GM12878 (cell line): ENCODE results near the gene NOP53. TPM values are rescaled to one million over a fixed set of nuclear protein-coding genes. Genes with fewer than 3 reads are reported as not detected.

Experiments
- ATAC-seq: fragments of 200-7000 bp; cut with Tn5 transposase; 3 replicates; pipeline ENCODE4 v1.9.1; 2020; ENCODE audit warnings: mild to moderate bottlenecking, moderate library complexity
- BruUV-seq: library from RNA; stranded (reverse); fragments of 400-500 nt; replicated peaks from 2 replicates; lab custom pipeline; 2021; lab: Mats Ljungman, UMichigan
- CTCF ChIA-PET: fragments of 300-600 bp; sonication (Branson Sonifier 250); formaldehyde crosslinking; extraction: SDS; loops from one replicate; lab custom pipeline; 2021; ENCODE audit warnings: inconsistent platforms; lab: Yijun Ruan, JAX
- POLR2A ChIA-PET: fragments of 350-600 bp; formaldehyde crosslinking; extraction: SDS; loops from one replicate; lab custom pipeline; 2021; ENCODE audit warnings: inconsistent platforms; lab: Charles Lee
- RAD21 ChIA-PET: fragments of 300-600 bp; sonication (Branson Sonifier 250); formaldehyde crosslinking; loops from one replicate; lab custom pipeline; 2023; ENCODE audit warnings: antibody characterized with exemption; ENCODE audit not compliant: unreplicated experiment; lab: Charles Lee
- SMC1A ChIA-PET: fragments of 300-600 bp; sonication (Branson Sonifier 250); formaldehyde crosslinking; loops from one replicate; lab custom pipeline; 2023; ENCODE audit not compliant: unreplicated experiment, uncharacterized antibody; lab: Charles Lee
- DNase-seq: peaks from one replicate; pipeline ENCODE4 v3.0.0-alpha.2; 2011; ENCODE audit warnings: low read depth, low spot score
- FAIRE-seq: peaks from 3 replicates; lab custom pipeline; 2011; peaks lifted over from hg19 to GRCh38; lab: Jason Lieb, UNC
- H2AFZ ChIP-seq: 2 replicates; pipeline ENCODE4 v1.6.0; 2011; ENCODE audit warnings: low read depth, low read length, control low read depth; ENCODE audit not compliant: control insufficient read depth
- H3K27ac ChIP-seq: 2 replicates; pipeline ENCODE4 v1.5.1; 2011; ENCODE audit warnings: control low read depth; ENCODE audit not compliant: control insufficient read depth, insufficient read depth
- H3K27me3 ChIP-seq, 2 experiments: replicated peaks in 1 of 2; 2 replicates each; pipeline versions ENCODE4 v1.6.0 to v1.6.1; 2011; ENCODE audit warnings: low read length in 1 of 2; ENCODE audit not compliant: control insufficient read depth in 2 of 2, insufficient read depth in 2 of 2
- H3K36me3 ChIP-seq, 2 experiments: 2 replicates each; pipeline ENCODE4 v1.5.1; 2011; ENCODE audit warnings: low read length in 1 of 2; ENCODE audit not compliant: control insufficient read depth in 2 of 2, insufficient read depth in 2 of 2
- H3K4me1 ChIP-seq: 2 replicates; pipeline ENCODE4 v1.6.1; 2011; ENCODE audit warnings: mild to moderate bottlenecking, low read length, moderate library complexity, mixed read lengths; ENCODE audit not compliant: control insufficient read depth, insufficient read depth
- H3K4me2 ChIP-seq: 2 replicates; pipeline ENCODE4 v1.6.0; 2011; ENCODE audit warnings: control low read depth; ENCODE audit not compliant: control insufficient read depth, insufficient read depth
- H3K4me3 ChIP-seq: fragments of 200-600 bp; sonication (generic); 2 replicates; pipeline ENCODE4 v1.5.1; 2016
- H3K79me2 ChIP-seq: 2 replicates; pipeline ENCODE4 v1.6.0; 2011; ENCODE audit warnings: low read length; ENCODE audit not compliant: control insufficient read depth, insufficient read depth
- H3K9ac ChIP-seq: 2 replicates; pipeline ENCODE4 v1.8.0; 2011; ENCODE audit warnings: low read length, control low read depth, mixed read lengths; ENCODE audit not compliant: control insufficient read depth, insufficient read depth
- H3K9me3 ChIP-seq: replicated peaks from 3 replicates; pipeline ENCODE4 v1.5.1; 2011; ENCODE audit warnings: mild to moderate bottlenecking, low read length; ENCODE audit not compliant: control insufficient read depth, insufficient read depth
- H4K20me1 ChIP-seq: 2 replicates; pipeline ENCODE4 v1.6.0; 2011; ENCODE audit not compliant: control insufficient read depth, insufficient read depth
- BCL11A ChIP-seq: IDR thresholded peaks from 2 replicates; pipeline ENCODE4 v1.6.1; 2011; ENCODE audit warnings: low read depth, low read length
- BRCA1 ChIP-seq: IDR thresholded peaks from 2 replicates; pipeline ENCODE4 v1.6.1; 2011; ENCODE audit warnings: low read depth, low read length, improper control_type of control experiment
- CREB1 ChIP-seq: IDR thresholded peaks from 2 replicates; pipeline ENCODE4 v1.6.1; 2012; ENCODE audit warnings: low read depth, mild to moderate bottlenecking, inconsistent platforms
- E2F4 ChIP-seq: IDR thresholded peaks from 2 replicates; pipeline ENCODE4 v1.6.1; 2012; ENCODE audit warnings: low read depth, low read length, improper control_type of control experiment
- JUNB ChIP-seq: IDR thresholded peaks from 2 replicates; pipeline ENCODE4 v1.6.1; 2016; ENCODE audit warnings: antibody characterized with exemption, mild to moderate bottlenecking
- KLF5 ChIP-seq: fragments of 450-650 bp; IDR thresholded peaks from 2 replicates; pipeline ENCODE4 v1.6.1; 2014; ENCODE audit warnings: mild to moderate bottlenecking; ENCODE audit not compliant: partially characterized antibody
- NRF1 ChIP-seq: conservative IDR thresholded peaks from 2 replicates; pipeline ENCODE4 v1.6.1; 2011; ENCODE audit warnings: mild to moderate bottlenecking, low read depth, low read length, improper control_type of control experiment
- PAX8 ChIP-seq: fragments of 450-650 bp; IDR thresholded peaks from 2 replicates; pipeline ENCODE4 v1.6.1; 2017; ENCODE audit warnings: mild to moderate bottlenecking, moderate library complexity
- PKNOX1 ChIP-seq: fragments of 450-650 bp; IDR thresholded peaks from 2 replicates; pipeline ENCODE4 v1.6.1; 2016; ENCODE audit warnings: mild to moderate bottlenecking
- RAD21 ChIP-seq: IDR thresholded peaks from 2 replicates; pipeline ENCODE4 v1.6.1; 2011; ENCODE audit warnings: mild to moderate bottlenecking, low read depth, low read length, moderate library complexity; ENCODE audit not compliant: insufficient read depth
- REST ChIP-seq: IDR thresholded peaks from 2 replicates; pipeline ENCODE4 v1.6.1; 2012; ENCODE audit warnings: mild to moderate bottlenecking, low read depth, low read length
- SMAD5 ChIP-seq: IDR thresholded peaks from 2 replicates; pipeline ENCODE4 v1.6.1; 2016; ENCODE audit warnings: antibody characterized with exemption, low read depth
- SREBF1 ChIP-seq: IDR thresholded peaks from 2 replicates; pipeline ENCODE4 v1.6.1; 2012; ENCODE audit warnings: mild to moderate bottlenecking, low read length
- USF2 ChIP-seq: IDR thresholded peaks from 2 replicates; pipeline ENCODE4 v1.6.1; 2011; ENCODE audit warnings: low read depth, low read length, improper control_type of control experiment, borderline replicate concordance
- ZBED1 ChIP-seq: IDR thresholded peaks from 2 replicates; pipeline ENCODE4 v1.6.1; 2016; ENCODE audit warnings: borderline replicate concordance
- ZNF384 ChIP-seq: IDR thresholded peaks from 2 replicates; pipeline ENCODE4 v1.6.1; 2012; ENCODE audit warnings: low read depth, mild to moderate bottlenecking, low read length, improper control_type of control experiment, borderline replicate concordance
- ZNF622 ChIP-seq: fragments of 450-650 bp; IDR thresholded peaks from 2 replicates; pipeline ENCODE4 v1.6.1; 2017; ENCODE audit warnings: mild to moderate bottlenecking, inconsistent platforms
- ZSCAN29 ChIP-seq: fragments of 450-650 bp; IDR thresholded peaks from 2 replicates; pipeline ENCODE4 v1.6.1; 2017; ENCODE audit warnings: mild to moderate bottlenecking, moderate library complexity
- WGBS: methylation state at CpG from one replicate; pipeline ENCODE4 v1.1.6; 2016; ENCODE audit warnings: low lambda C conversion rate; ENCODE audit not compliant: insufficient replicate concordance, insufficient coverage; ENCODE audit errors: missing lambda C conversion rate; 5-methylcytosine and 5-hydroxymethylcytosine counted together
- in situ Hi-C: fragments of 300-500 bp; cut with MboI; formaldehyde crosslinking; loops from 9 replicates; pipeline ENCODE4 v1.14.3; 2018; ENCODE audit warnings: mixed read lengths
- intact Hi-C: fragments of 100-400 bp; cut with micrococcal nuclease; formaldehyde crosslinking; loops from one replicate; pipeline ENCODE4 v1.14.2; 2022; ENCODE audit not compliant: unreplicated experiment
- polyA plus RNA-seq, 11 experiments: library from polyadenylated mRNA; depleted of rRNA in 4 of 11; unstranded in 6 of 11; stranded (reverse) in 5 of 11; fragments of >200 nt; fragmentation: Nextera tagmentation in 4 of 11; fragmentation: Illumina TruSeq in 1 of 11; extraction: Ambion mirVana in 4 of 11; extraction: Trizol in 1 of 11; gene quantifications; 1 replicate in 1 of 11; 2 replicates in 10 of 11; pipeline versions ENCODE4 v1.2.1 to v1.2.3, GENCODE V29; 2011 to 2016; ENCODE audit warnings: inconsistent platforms in 2 of 11, missing spikeins in 2 of 11, low read depth in 1 of 11
- total RNA-seq, 4 experiments: library from RNA; depleted of rRNA in 3 of 4; stranded (reverse); fragments of >200 nt in 3 of 4; fragmentation: Illumina TruSeq in 1 of 4; extraction: Trizol in 1 of 4; gene quantifications; 2 replicates each; pipeline versions ENCODE4 v1.2.1 to v1.2.3, GENCODE V29; 2013 to 2021

Gene NOP53
- total and polyA plus RNA-seq, 10 of the 15 experiments (the other 5 are each of a cell fraction or from before 2014, with no cell fraction given): 6.0 to 386 (median 167) TPM

- in situ Hi-C loops: no loop called here
- H3K9ac ChIP-seq: peak within 1 kb of the TSS; percentile 73
- BruUV-seq: no TSS peak
- no peaks in the 10 kb centered on the region; a peak in 1 of 4 replicates for H3K36me3 ChIP-seq
- H3K4me3 ChIP-seq: peak within 1 kb of the TSS; percentile 94
- no peaks in the 10 kb centered on the region for H4K20me1 ChIP-seq
- POLR2A ChIA-PET: interaction anchor here (0.6 kb wide), 1 partner anchor 1628 kb away, joined by 5 read pairs; no protein-coding TSS in a partner anchor
- H3K9me3 ChIP-seq: no peaks in the 10 kb centered on the region
- CTCF ChIA-PET: no interaction called here
- peak within 1 kb of the TSS; percentile 97 for H2AFZ ChIP-seq
- FAIRE-seq (peak; percentile 89), ATAC-seq (peak; percentile 99), DNase-seq (peak; percentile 31)
- SMC1A ChIA-PET: no interaction called here
- H3K4me2 ChIP-seq: peak within 1 kb of the TSS; percentile 93
- peak within 1 kb of the TSS; percentile 90 for H3K27ac ChIP-seq
- H3K79me2 ChIP-seq: peaks cover 18% of the 10 kb centered on the region
- peaks cover 6% of the 10 kb centered on the region for H3K4me1 ChIP-seq
- no peaks in the 10 kb centered on the region for H3K27me3 ChIP-seq
- intact Hi-C loops: no loop called here
- RAD21 ChIA-PET: no interaction called here
- 2% methylated on average over 53 of the region's 65 CpGs for WGBS
- peak; percentile 99 for TF ChIP-seq KLF5
- TF ChIP-seq ZSCAN29: no peak
- TF ChIP-seq E2F4: no peak
- no peak for TF ChIP-seq RAD21
- no peak for TF ChIP-seq ZNF384
- no peak for TF ChIP-seq JUNB
- TF ChIP-seq REST: 0 out of 2 replicates have a peak, but pooled peaks have one; percentile 18
- peak; percentile 36; the same call in 1 of the 2 replicates for TF ChIP-seq CREB1
- TF ChIP-seq ZBED1: no peak
- peak; percentile 62 for TF ChIP-seq NRF1
- no peak for TF ChIP-seq BCL11A
- TF ChIP-seq PKNOX1: peak; percentile 72
- no peak for TF ChIP-seq ZNF622
- no peak for TF ChIP-seq PAX8
- peak; percentile 95 for TF ChIP-seq SREBF1
- no peak for TF ChIP-seq USF2
- peak; percentile 43; the same call in 1 of the 2 replicates for TF ChIP-seq BRCA1
- peak; percentile 56; the same call in 1 of the 2 replicates for TF ChIP-seq SMAD5
These were observed 33.0 kb downstream of the NOP53 start, which contains the start of gene SELENOW for GRCh38 chr19:47778049-47778953. Gene SELENOW (plus strand): TSS chr19:47778703. CDS start chr19:47778786, 83 bp downstream.
